ENCODE measurements around the gene ZNF750.

The ZNF750 gene

GRCh38 chr17:82830249-82830661 is 9.6 kb downstream of the ZNF750 start:
- Histone ChIP-seq H3K36me3 (ENCODE audit: insufficient read depth, low read length) (peaks cover 9% of the 10 kb centered on the region; the same call in 1 of the 2 replicates), H2AFZ (ENCODE audit: low read length, unreplicated experiment) (no peak overlapping the region), H3K79me2 (ENCODE audit: control insufficient read depth, insufficient read depth, low read length, unreplicated experiment) (no peaks in the 10 kb centered on the region), H3K27me3 (ENCODE audit: insufficient read depth, low read length) (no peaks in the 10 kb centered on the region), H3K4me3 (ENCODE audit: low read depth, low read length) (no peak overlapping the region), H3K4me1 (ENCODE audit: control insufficient read depth, insufficient read depth, low read length, unreplicated experiment) (no peaks in the 10 kb centered on the region), H3K27ac (ENCODE audit: low read depth, low read length) (no peak overlapping the region)

- Histone ChIP-seq H2AFZ (ENCODE audit: low read length, unreplicated experiment) (no peak overlapping the region), H3K79me2 (ENCODE audit: control insufficient read depth, insufficient read depth, low read length, unreplicated experiment) (no peaks in the 10 kb centered on the region), H3K4me3 (ENCODE audit: low read depth, low read length) (no peak overlapping the region), H3K27me3 (ENCODE audit: insufficient read depth, low read length) (no peaks in the 10 kb centered on the region), H3K4me1 (ENCODE audit: control insufficient read depth, insufficient read depth, low read length, unreplicated experiment) (no peaks in the 10 kb centered on the region), H3K36me3 (ENCODE audit: insufficient read depth, low read length) (peaks cover 9% of the 10 kb centered on the region; the same call in 1 of the 2 replicates), H3K27ac (ENCODE audit: low read depth, low read length) (no peak overlapping the region)
Measured at GRCh38 chr17:82828875-82829487, 10.8 kb downstream of the ZNF750 start.

GRCh38 chr17:82826956-82827355 is 12.9 kb downstream of the ZNF750 start:
- H3K36me3 ChIP-seq (ENCODE audit: insufficient read depth, low read length): peaks cover 9% of the 10 kb centered on the region; the same call in 1 of the 2 replicates
- H3K27ac ChIP-seq (ENCODE audit: low read depth, low read length): no peak overlapping the region
- H3K79me2 ChIP-seq (ENCODE audit: control insufficient read depth, insufficient read depth, low read length, unreplicated experiment): no peaks in the 10 kb centered on the region
- no peaks in the 10 kb centered on the region for H3K27me3 ChIP-seq (ENCODE audit: insufficient read depth, low read length)
- H2AFZ ChIP-seq (ENCODE audit: low read length, unreplicated experiment): no peak overlapping the region
- no peak overlapping the region for H3K4me3 ChIP-seq (ENCODE audit: low read depth, low read length)
- no peaks in the 10 kb centered on the region for H3K4me1 ChIP-seq (ENCODE audit: control insufficient read depth, insufficient read depth, low read length, unreplicated experiment)

DNA sequence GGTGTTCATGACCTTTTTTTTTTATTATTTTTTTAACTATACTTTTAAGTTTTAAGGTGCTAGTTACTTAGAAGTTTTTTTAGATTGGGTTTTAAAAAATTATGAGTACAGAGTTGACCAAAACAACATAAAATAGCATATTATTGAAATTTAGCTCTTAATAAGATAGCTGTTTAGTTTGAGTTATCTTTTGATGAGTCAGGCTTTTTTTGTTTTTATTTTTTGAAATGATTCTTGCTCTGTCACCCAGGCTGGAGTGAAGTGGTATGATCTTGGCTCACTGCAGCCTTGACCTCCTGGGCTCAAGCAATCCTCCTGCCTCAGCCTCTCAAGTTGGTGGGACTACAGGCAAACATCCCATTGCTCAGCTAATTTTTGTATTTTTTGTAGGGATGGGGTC is 13.6 kb downstream of the ZNF750 start:
- Histone ChIP-seq H2AFZ (ENCODE audit: low read length, unreplicated experiment) (no peak overlapping the region), H3K36me3 (ENCODE audit: insufficient read depth, low read length) (peaks cover 9% of the 10 kb centered on the region; the same call in 1 of the 2 replicates), H3K79me2 (ENCODE audit: control insufficient read depth, insufficient read depth, low read length, unreplicated experiment) (no peaks in the 10 kb centered on the region), H3K4me1 (ENCODE audit: control insufficient read depth, insufficient read depth, low read length, unreplicated experiment) (no peaks in the 10 kb centered on the region), H3K27ac (ENCODE audit: low read depth, low read length) (no peak overlapping the region), H3K4me3 (ENCODE audit: low read depth, low read length) (no peak overlapping the region), H3K27me3 (ENCODE audit: insufficient read depth, low read length) (no peaks in the 10 kb centered on the region)

DNA sequence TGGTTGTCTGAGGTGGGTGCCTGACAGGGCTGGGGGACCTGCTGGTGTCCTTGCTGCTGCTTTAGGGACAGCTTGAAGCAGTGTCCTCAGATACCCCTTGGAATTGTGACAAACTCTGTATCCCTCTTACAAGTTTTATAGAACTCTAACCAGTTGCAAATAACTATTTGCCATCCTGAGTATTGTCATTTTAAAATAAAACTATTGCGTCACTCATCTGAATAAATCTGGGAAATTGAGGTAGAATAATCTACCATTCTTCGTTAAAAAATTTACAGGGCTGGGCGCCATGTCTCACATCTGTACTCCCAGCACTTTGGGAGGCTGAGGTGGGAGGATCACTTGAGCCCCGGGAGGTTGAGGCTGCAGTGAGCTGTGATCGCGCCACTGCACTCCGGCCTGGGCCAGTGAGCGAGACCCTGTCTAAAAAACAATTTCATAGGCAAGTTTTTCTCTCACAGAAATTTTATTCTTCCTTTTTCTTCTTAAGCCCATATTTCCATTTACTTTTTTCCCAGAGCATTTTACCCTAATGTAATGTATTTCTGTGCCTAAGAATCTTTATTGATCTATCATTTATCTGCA is 14.2 kb downstream of the ZNF750 start:
- H2AFZ ChIP-seq (ENCODE audit: low read length, unreplicated experiment): no peak overlapping the region
- H3K4me3 ChIP-seq (ENCODE audit: low read depth, low read length): no peak overlapping the region
- H3K79me2 ChIP-seq (ENCODE audit: control insufficient read depth, insufficient read depth, low read length, unreplicated experiment): no peaks in the 10 kb centered on the region
- H3K27me3 ChIP-seq (ENCODE audit: insufficient read depth, low read length): no peaks in the 10 kb centered on the region
- no peaks in the 10 kb centered on the region for H3K4me1 ChIP-seq (ENCODE audit: control insufficient read depth, insufficient read depth, low read length, unreplicated experiment)
- H3K36me3 ChIP-seq (ENCODE audit: insufficient read depth, low read length): peaks cover 10% of the 10 kb centered on the region; the same call in 1 of the 2 replicates
- no peak overlapping the region for H3K27ac ChIP-seq (ENCODE audit: low read depth, low read length)

DNA sequence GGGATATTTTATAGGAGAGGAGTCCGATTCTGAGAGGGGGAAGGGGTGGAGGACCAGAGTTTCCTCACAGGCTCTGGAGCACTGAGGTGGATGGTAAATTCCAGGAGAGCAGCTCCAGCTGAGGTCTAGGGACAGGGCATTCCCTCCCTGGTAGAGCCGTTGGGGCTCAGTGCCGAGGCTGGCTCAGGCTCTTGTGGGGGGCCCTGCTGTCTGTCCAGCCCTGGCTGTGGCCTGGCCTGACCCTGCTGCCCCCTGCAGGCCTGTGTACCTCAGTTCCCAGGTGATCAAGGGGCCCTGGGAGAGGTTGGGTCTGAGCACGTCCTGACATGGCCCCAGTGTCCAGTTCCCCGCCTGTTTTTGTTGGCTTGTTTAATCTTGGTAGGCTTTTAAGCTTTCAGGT is 16.8 kb downstream of the ZNF750 start:
- H3K4me1 ChIP-seq (ENCODE audit: control insufficient read depth, insufficient read depth, low read length, unreplicated experiment): no peaks in the 10 kb centered on the region
- no peaks in the 10 kb centered on the region for H3K79me2 ChIP-seq (ENCODE audit: control insufficient read depth, insufficient read depth, low read length, unreplicated experiment)
- no peak overlapping the region for H3K4me3 ChIP-seq (ENCODE audit: low read depth, low read length)
- H3K27me3 ChIP-seq (ENCODE audit: insufficient read depth, low read length): no peaks in the 10 kb centered on the region
- peaks cover 25% of the 10 kb centered on the region; the same call in 1 of the 2 replicates for H3K36me3 ChIP-seq (ENCODE audit: insufficient read depth, low read length)
- H2AFZ ChIP-seq (ENCODE audit: low read length, unreplicated experiment): no peak overlapping the region
- H3K27ac ChIP-seq (ENCODE audit: low read depth, low read length): no peak overlapping the region

DNA sequence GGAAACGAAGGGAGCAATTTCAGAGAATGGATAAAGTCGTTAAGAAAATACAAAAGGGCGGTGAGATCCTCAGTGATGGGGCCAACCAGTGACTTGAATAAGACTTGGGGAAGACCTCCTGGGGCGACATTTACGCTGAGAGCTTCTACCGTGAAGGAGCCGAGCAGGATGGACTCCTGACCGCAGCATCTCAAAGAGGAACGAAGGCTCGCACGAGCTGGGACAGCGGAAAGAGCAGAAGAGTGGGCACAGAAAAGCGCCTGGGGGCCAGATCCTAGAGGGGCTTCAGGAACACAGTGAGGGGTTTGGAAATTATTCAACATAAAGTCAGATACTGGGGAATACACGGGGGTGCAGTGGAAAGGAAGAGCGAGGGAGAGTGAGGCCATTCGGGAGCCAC is 17.5 kb downstream of the ZNF750 start:
- H3K79me2 ChIP-seq (ENCODE audit: control insufficient read depth, insufficient read depth, low read length, unreplicated experiment): no peaks in the 10 kb centered on the region
- peaks cover 27% of the 10 kb centered on the region; the same call in 1 of the 2 replicates for H3K36me3 ChIP-seq (ENCODE audit: insufficient read depth, low read length)
- no peaks in the 10 kb centered on the region for H3K4me1 ChIP-seq (ENCODE audit: control insufficient read depth, insufficient read depth, low read length, unreplicated experiment)
- no peak overlapping the region for H2AFZ ChIP-seq (ENCODE audit: low read length, unreplicated experiment)
- no peak overlapping the region for H3K27ac ChIP-seq (ENCODE audit: low read depth, low read length)
- H3K4me3 ChIP-seq (ENCODE audit: low read depth, low read length): no peak overlapping the region
- no peaks in the 10 kb centered on the region for H3K27me3 ChIP-seq (ENCODE audit: insufficient read depth, low read length)

- Histone ChIP-seq H3K27me3 (ENCODE audit: insufficient read depth, low read length) (no peaks in the 10 kb centered on the region), H3K4me3 (ENCODE audit: low read depth, low read length) (no peak overlapping the region), H3K4me1 (ENCODE audit: control insufficient read depth, insufficient read depth, low read length, unreplicated experiment) (no peaks in the 10 kb centered on the region), H3K36me3 (ENCODE audit: insufficient read depth, low read length) (peaks cover 24% of the 10 kb centered on the region; the same call in 1 of the 2 replicates), H3K79me2 (ENCODE audit: control insufficient read depth, insufficient read depth, low read length, unreplicated experiment) (no peaks in the 10 kb centered on the region), H2AFZ (ENCODE audit: low read length, unreplicated experiment) (no peak overlapping the region), H3K27ac (ENCODE audit: low read depth, low read length) (no peak overlapping the region)
Measured at GRCh38 chr17:82821554-82821953, 18.3 kb downstream of the ZNF750 start.

GRCh38 chr17:82820278-82821251 is 19.3 kb downstream of the ZNF750 start:
- H3K4me3 ChIP-seq (ENCODE audit: low read depth, low read length): no peak overlapping the region
- H2AFZ ChIP-seq (ENCODE audit: low read length, unreplicated experiment): no peak overlapping the region
- peaks cover 34% of the 10 kb centered on the region; the same call in 1 of the 2 replicates for H3K36me3 ChIP-seq (ENCODE audit: insufficient read depth, low read length)
- H3K27me3 ChIP-seq (ENCODE audit: insufficient read depth, low read length): no peaks in the 10 kb centered on the region
- no peaks in the 10 kb centered on the region for H3K4me1 ChIP-seq (ENCODE audit: control insufficient read depth, insufficient read depth, low read length, unreplicated experiment)
- H3K27ac ChIP-seq (ENCODE audit: low read depth, low read length): no peak overlapping the region
- no peaks in the 10 kb centered on the region for H3K79me2 ChIP-seq (ENCODE audit: control insufficient read depth, insufficient read depth, low read length, unreplicated experiment)

GRCh38 chr17:82817947-82818346 is 21.9 kb downstream of the ZNF750 start:
- Histone ChIP-seq H2AFZ (ENCODE audit: low read length, unreplicated experiment) (no peak overlapping the region), H3K27ac (ENCODE audit: low read depth, low read length) (no peak overlapping the region), H3K79me2 (ENCODE audit: control insufficient read depth, insufficient read depth, low read length, unreplicated experiment) (no peaks in the 10 kb centered on the region), H3K27me3 (ENCODE audit: insufficient read depth, low read length) (no peaks in the 10 kb centered on the region), H3K4me1 (ENCODE audit: control insufficient read depth, insufficient read depth, low read length, unreplicated experiment) (no peaks in the 10 kb centered on the region), H3K36me3 (ENCODE audit: insufficient read depth, low read length) (peaks cover 51% of the 10 kb centered on the region), H3K4me3 (ENCODE audit: low read depth, low read length) (no peak overlapping the region)

All from ACC112 (cell line).